Occipital lobe (tissue), 2 donors: Measurements from ENCODE around the gene TPRG1. TPM values are rescaled to one million over a fixed set of nuclear protein-coding genes. Genes with fewer than 3 reads are reported as not detected.
"Not testable (repeated sequence)": the region's sequence is repeated elsewhere in the genome, so short reads cannot be mapped to it uniquely, and the experiment has no call there.

ENCODE experiments used
- DNase-seq: peaks from one replicate; lab custom pipeline; 2025; lab: John Stamatoyannopoulos, UW
- total RNA-seq: library from RNA; depleted of rRNA; stranded (reverse); fragments of >200 nt; gene quantifications from one replicate; pipeline ENCODE4 v1.2.3, GENCODE V29; 2014

Gene TPRG1
- total RNA-seq, 1 donor from 2014 or later = 0.94 TPM

DNA sequence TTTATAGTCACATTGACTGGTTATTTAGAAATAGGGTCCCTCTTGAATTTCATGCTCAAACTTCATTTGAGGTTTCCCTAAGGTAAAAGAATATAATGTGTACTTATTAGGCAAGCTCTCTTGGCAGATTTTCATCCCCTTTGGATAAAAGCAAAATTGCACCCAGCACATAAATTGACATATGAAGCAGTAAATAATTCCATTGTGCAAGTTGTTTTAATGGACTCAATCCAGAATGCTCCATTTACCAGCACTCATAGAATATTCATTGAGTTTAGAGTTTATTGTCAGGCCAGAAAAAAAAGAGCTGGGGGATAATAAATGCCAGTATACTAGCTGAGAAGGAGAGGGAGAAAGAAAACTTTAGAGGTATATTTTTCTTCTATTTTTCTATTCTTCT lies 136.8 kb downstream of the TPRG1 start:
- DNase-seq = no peak

GRCh38 chr3:189309400-189309975 lies 137.7 kb downstream of the TPRG1 start:
- DNase-seq = no peak

GRCh38 chr3:189311521-189311920 lies 139.8 kb downstream of the TPRG1 start:
- DNase-seq = no peak

- no peak for DNase-seq
Measured at GRCh38 chr3:189312866-189313265, 141.1 kb downstream of the TPRG1 start.

DNA sequence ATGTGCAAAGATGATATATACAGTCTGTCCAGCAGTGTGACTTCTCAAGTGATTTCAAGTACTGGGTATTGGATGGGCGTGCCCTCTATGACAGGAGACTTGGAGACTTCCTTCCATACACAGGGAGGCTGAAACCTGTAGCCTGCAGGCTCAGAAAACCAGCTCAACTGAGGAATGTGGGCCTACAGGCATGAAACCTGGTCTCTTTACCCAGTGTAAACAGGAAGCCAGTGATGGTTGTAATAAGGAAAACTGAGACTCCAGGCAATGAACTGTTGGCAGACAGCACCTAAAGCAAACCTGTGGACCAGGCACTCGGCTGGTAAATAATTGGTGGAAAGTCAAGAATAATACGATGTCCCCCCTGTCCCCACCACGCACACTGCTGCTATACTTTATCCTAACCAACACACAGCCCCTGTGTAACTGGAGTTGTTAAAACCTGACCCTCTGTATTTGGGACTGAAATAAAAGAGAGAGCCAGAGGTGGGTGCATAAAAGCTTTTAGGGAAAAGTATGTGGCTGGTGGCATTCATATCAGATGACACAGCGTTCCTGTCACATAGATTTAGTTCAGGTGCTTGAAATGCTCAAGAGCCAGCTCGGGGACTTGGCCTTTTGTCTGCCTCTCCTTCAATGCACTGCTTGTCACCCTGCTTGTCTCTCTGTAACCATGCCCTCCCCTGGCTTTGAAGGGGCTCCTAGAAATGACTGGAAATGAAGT lies 144.7 kb downstream of the TPRG1 start:
- no peak for DNase-seq

DNA sequence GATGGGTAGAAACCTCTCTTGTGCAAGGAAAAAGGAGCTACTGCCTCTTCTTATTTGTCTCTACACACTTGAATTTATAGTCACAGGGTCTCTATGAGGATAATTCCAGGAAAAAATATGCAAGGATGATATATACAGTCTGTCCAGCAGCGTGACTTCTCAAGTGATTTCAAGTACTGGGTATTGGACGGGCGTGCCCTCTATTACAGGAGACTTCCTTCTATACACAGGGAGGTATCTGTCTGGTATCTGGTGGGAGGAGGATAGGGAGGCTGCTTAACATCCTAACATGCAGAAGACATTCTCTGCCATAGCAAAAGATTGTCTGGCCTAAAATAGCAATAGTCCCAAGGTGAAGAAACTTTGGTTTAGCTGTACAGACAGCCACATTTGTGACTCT lies 146.1 kb downstream of the TPRG1 start:
- no peak for DNase-seq

GRCh38 chr3:189320511-189320910 lies 148.7 kb downstream of the TPRG1 start:
- DNase-seq = no peak

DNA sequence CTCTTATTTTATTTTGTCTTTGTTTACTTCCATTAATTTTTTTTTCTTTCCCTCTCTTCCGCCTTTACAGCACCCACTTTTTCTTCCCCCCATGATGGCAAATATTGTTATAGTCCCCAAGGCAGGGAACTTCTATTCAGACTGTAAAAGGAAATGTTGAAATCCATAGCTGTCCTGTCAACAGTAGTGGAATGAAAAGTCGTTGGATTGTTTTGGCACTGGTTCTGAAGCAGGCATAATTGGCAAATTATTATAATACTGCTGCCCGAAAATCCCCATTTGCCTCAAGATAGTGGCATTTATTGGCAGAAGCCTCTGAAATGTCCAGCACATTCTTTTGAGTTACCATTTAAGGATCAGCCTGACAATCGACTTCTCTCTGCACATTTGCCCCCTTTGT lies 150.6 kb downstream of the TPRG1 start:
- no peak for DNase-seq

GRCh38 chr3:189324538-189325138 lies 152.9 kb downstream of the TPRG1 start:
- no peak for DNase-seq

DNA sequence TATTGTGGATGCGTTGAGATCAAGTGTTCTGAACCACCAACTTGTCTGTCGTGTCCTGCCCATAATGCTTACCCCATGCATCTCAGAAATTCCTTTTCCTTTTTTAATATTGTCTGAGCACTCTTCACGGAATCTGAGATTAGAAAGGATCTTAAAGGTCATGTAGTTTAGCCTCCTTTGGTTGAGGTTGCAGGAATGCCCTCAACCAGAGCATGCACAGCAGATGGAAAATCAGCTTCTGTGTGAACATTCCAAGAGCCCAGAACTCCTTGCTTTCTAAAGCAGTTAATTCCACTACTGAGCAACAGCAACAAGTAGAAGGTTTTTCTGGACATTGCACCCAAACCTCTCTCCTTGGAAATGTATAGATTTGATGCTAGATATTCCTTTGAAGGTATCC lies 153.7 kb downstream of the TPRG1 start:
- no peak for DNase-seq

GRCh38 chr3:189329630-189330029 lies 157.9 kb downstream of the TPRG1 start:
- DNase-seq = not testable (repeated sequence)

DNA sequence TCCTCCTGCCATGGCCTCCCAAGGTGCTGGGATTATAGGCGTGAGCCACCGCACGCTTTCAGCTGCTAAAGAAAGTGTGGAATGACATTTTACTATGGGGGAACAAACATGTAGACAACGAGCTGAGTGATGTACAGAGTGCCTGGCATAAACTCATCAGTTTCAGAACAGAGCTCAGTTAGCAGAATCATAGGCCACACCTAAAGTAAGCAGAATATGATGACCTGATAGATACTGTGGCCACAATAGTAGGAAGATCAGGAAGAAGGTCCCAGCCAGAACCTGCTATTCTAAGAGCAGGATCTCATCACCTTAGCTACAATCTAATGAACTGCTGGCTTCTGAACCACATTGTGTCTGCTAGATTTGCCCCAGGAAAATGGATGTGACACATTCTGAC lies 158.3 kb downstream of the TPRG1 start:
- no peak for DNase-seq

DNA sequence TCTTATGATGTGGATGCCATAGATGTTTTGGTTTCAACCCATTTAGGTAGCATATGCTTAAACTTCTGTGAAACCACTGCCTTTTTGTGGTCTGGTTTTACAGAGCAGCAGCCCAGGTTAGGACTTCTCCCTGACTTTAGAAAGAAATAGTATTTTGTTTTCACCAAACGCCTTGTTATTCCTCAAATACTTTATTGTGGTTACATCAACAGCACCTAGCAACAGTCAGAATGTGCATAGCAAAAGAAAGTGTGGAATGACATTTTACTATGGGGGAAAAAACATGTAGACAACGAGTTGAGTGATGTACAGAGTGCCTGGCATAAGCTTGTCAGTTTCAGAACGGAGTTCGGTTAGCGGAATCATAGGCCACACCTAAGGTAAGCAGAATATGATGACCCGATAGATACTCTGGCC lies 159.2 kb downstream of the TPRG1 start:
- no peak for DNase-seq

GRCh38 chr3:189334064-189334920 lies 162.5 kb downstream of the TPRG1 start:
- no peak for DNase-seq

GRCh38 chr3:189337673-189338091 lies 165.9 kb downstream of the TPRG1 start:
- no peak for DNase-seq

DNA sequence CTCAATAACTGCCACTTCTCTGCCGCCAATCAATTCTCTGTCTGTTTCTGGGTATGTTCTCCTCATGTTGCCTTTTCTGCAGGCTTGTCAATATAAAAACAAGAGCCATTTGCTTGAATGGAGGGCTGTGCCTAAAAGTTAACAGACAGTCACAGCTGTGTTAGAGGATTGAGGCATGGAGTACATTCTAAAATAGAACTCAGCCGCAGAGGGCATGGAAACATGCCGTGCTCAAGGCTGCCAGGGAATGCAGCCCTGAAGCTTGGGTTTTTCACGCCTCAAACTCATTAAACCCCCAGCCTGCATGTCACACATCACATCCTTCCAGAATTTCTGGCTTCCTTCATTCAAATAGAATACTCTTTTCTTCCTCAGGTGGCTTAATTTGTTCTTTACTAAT lies 166.6 kb downstream of the TPRG1 start:
- DNase-seq = no peak

- DNase-seq = no peak
Measured at GRCh38 chr3:189339996-189340395, 168.2 kb downstream of the TPRG1 start.

DNA sequence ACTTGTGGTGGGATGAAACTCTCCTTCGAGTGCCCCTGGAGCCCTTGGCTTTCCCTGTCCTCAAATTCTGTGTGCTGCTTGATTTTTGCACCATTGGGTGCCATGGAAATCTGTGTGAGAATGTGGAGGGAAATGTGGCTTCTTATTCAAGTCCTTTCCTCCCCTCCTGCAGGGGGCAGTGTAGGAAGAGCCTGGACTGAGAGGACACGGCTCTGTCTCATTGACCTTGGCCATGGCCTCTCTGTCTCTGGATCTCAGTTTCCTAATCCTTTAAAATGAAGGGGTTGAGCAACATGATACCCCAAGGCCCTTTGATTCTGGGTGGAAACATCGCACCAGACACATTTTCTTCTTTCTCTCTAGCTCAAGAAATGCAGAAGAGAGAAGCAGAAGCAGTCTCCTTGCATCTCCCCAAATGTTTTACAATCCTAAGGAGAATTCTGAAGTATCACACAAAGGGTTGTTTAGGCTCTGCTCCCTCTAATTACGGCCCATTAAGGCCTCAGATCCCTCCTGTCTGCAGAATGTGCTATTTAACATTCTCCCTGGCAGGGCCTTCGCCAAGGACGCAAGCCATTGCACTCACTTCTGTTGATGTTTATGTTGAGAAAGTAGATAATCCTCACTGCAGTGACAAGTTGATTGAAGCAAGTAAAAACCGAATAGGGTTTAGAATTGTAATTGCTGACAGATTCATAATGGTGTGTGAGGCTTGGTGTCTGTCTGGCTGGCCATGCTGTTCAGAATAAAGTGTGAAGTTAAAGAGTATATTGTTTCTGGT lies 169.1 kb downstream of the TPRG1 start:
- DNase-seq = no peak

DNA sequence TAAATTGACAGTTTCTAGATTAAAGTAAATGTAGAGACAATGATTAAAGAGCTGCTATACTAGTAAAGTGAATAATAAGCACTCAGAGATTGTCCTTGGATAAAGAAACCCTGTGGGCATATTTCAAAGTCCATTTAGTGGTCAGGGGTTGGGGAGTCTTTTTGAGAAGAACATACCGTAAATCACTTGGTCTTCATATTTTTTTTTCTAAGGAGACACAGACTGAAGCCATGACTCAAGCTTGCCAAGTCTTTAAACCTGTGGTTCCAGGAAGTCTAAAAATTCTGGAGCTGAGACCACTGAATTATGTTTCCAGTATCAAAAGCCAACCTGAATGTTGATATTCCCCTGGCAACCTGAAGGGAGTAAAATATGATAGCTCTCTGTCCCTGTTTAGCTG lies 171.0 kb downstream of the TPRG1 start:
- DNase-seq = no peak

DNA sequence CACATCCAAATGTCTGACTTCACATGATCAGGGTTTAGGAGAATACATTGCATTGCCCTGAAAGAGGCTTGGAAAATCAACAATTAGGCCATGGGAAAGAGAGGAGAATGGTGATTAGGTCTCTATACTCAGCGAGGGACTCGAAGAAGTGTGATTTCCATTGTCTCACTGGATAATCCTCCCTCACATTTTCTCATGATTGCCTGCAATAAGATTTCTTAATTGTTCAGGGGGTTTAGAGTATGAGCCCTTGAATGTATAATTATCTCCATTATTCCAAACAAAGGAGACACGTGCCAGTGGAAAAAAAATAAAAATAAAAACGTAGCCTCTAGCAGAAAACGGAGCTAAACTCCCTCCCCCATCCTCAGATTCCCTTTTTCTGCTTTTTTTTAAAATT lies 173.2 kb downstream of the TPRG1 start:
- no peak for DNase-seq

DNA sequence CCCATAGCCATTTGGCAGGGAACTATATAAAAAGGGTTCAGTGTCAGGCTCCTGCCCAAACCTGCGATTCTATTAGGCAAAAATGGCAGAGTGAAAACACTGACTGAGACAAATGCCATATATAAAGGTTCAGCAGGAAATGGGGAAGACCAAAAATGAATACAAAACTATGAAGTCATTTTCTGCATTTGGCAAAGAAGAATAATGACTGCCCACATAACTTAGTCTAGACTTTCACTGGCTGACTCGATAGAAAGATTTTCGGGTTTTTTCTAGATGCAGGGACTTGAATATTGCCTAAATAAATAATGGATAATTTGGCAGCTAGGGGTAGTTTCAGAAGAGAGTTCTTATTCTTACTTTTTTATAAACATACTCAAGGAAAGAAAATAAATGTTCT lies 178.0 kb downstream of the TPRG1 start:
- DNase-seq = no peak
